NCI-H82 treated with DMSO at 0.1 percent for 48 hours (cell line): ENCODE measurements around the gene CD151.

Experiments
- DNase-seq: peaks from one replicate; lab custom pipeline; 2025; ENCODE audit not compliant: unreplicated experiment; lab: John Stamatoyannopoulos, UW

Gene CD151

GRCh38 chr11:832529-833113 lies at the start of gene CD151:
CD151 (plus strand) TSS chr11:832952; CDS start chr11:836070, 3,118 bp downstream.
- peak; percentile 21 for DNase-seq

GRCh38 chr11:783581-784015 lies 49.2 kb upstream of the CD151 start:
- peak; percentile 73 for DNase-seq

- DNase-seq = no peak
Measured at GRCh38 chr11:786235-787083, 46.3 kb upstream of the CD151 start.

GRCh38 chr11:787084-787675 lies 45.6 kb upstream of the CD151 start:
- DNase-seq = no peak

- no peak for DNase-seq
Measured at GRCh38 chr11:788009-788640, 44.6 kb upstream of the CD151 start.

- DNase-seq = no peak
Measured at GRCh38 chr11:788953-789940, 43.5 kb upstream of the CD151 start.

- DNase-seq = no peak
Measured at GRCh38 chr11:789943-790342, 42.8 kb upstream of the CD151 start, which contains the start of gene CEND1. CEND1 (minus strand) TSS chr11:790090; CDS start chr11:788576, 1,514 bp downstream.

GRCh38 chr11:790721-791564 lies 41.8 kb upstream of the CD151 start:
- no peak for DNase-seq

GRCh38 chr11:791658-792534 lies 40.9 kb upstream of the CD151 start:
- no peak for DNase-seq

GRCh38 chr11:792535-792821 lies 40.3 kb upstream of the CD151 start:
- no peak for DNase-seq

GRCh38 chr11:792873-793272 lies 39.9 kb upstream of the CD151 start:
- no peak for DNase-seq

- DNase-seq = no peak
Measured at GRCh38 chr11:793556-793955, 39.2 kb upstream of the CD151 start.

- DNase-seq = no peak
Measured at GRCh38 chr11:794013-794765, 38.6 kb upstream of the CD151 start.

GRCh38 chr11:794766-795633 lies 37.8 kb upstream of the CD151 start:
- DNase-seq = no peak

- peak; percentile 12 for DNase-seq
Measured at GRCh38 chr11:795634-796564, 36.9 kb upstream of the CD151 start.
